SK-N-SH (cell line): ENCODE results near the gene SH3GLB2. TPM values are rescaled to one million over a fixed set of nuclear protein-coding genes. Genes with fewer than 3 reads are reported as not detected.

Source experiments
- CTCF ChIA-PET: fragments of 300-600, 350-600 bp; formaldehyde crosslinking; extraction: SDS; loops from one replicate; lab custom pipeline; 2021; lab: Yijun Ruan, JAX
- POLR2A ChIA-PET: fragments of 350-600 bp; sonication (Branson Sonifier 250); formaldehyde crosslinking; extraction: SDS; loops from one replicate; lab custom pipeline; 2020; ENCODE audit warnings: antibody characterized with exemption, inconsistent platforms; lab: Yijun Ruan, JAX
- DNase-seq: peaks from one replicate; pipeline ENCODE4 v3.0.0; 2012
- H2AFZ ChIP-seq: fragments of 200-600 bp; sonication (generic); 2 replicates; pipeline ENCODE4 v1.8.1; 2016; ENCODE audit warnings: antibody characterized with exemption, mild to moderate bottlenecking, low read depth
- H3F3A ChIP-seq: fragments of 200-600 bp; sonication (generic); replicated peaks from 2 replicates; pipeline ENCODE3; 2016; ENCODE audit warnings: antibody characterized with exemption, mild to moderate bottlenecking; ENCODE audit not compliant: insufficient read depth
- H3K27ac ChIP-seq, 2 experiments: fragments of 200-500 bp in 1 of 2; fragments of 200-600 bp in 1 of 2; sonication (Bioruptor generic) in 1 of 2; sonication (generic), shearing (Covaris generic) in 1 of 2; 2 replicates each; pipeline versions ENCODE4 v1.5.1 to v1.6.1; 2014 to 2016; ENCODE audit warnings: low read depth in 2 of 2, inconsistent platforms in 1 of 2, low read length in 1 of 2, mild to moderate bottlenecking in 1 of 2, mixed read lengths in 1 of 2
- H3K27me3 ChIP-seq: fragments of 200-600 bp; sonication (generic), shearing (Covaris generic); 2 replicates; pipeline ENCODE4 v1.6.1; 2016; ENCODE audit warnings: mixed run types; ENCODE audit not compliant: insufficient read depth
- H3K36me3 ChIP-seq, 2 experiments: fragments of 200-500 bp in 1 of 2; fragments of 200-600 bp in 1 of 2; sonication (Bioruptor generic) in 1 of 2; sonication (generic) in 1 of 2; replicated peaks in 1 of 2; 2 replicates each; pipeline versions ENCODE3 to v1.5.1; 2014 to 2016; ENCODE audit warnings: low read length in 1 of 2, mild to moderate bottlenecking in 1 of 2; ENCODE audit not compliant: insufficient read depth in 2 of 2, control insufficient read depth in 1 of 2
- H3K4me1 ChIP-seq, 2 experiments: fragments of 200-500 bp in 1 of 2; fragments of 200-600 bp in 1 of 2; sonication (Bioruptor generic) in 1 of 2; sonication (generic), shearing (Covaris generic) in 1 of 2; 2 replicates each; pipeline versions ENCODE4 v1.5.1 to v1.6.1; 2014 to 2016; ENCODE audit warnings: low read depth in 1 of 2, low read length in 1 of 2, mixed run types in 1 of 2; ENCODE audit not compliant: insufficient read depth in 2 of 2, control insufficient read depth in 1 of 2
- H3K4me2 ChIP-seq: fragments of 200-600 bp; sonication (generic), shearing (Covaris generic); 2 replicates; pipeline ENCODE4 v1.6.1; 2017; ENCODE audit warnings: mixed run types
- H3K4me3 ChIP-seq, 2 experiments: fragments of 200-500 bp in 1 of 2; fragments of 200-600 bp in 1 of 2; sonication (Bioruptor generic) in 1 of 2; sonication (generic), shearing (Covaris generic) in 1 of 2; 2 replicates each; pipeline versions ENCODE4 v1.5.1 to v1.8.1; 2014 to 2016; ENCODE audit warnings: low read depth in 2 of 2, inconsistent platforms in 1 of 2, low read length in 1 of 2, mild to moderate bottlenecking in 1 of 2, mixed read lengths in 1 of 2, moderate library complexity in 1 of 2
- H3K79me2 ChIP-seq: fragments of 200-600 bp; sonication (generic); 2 replicates; pipeline ENCODE4 v1.8.1; 2017; ENCODE audit warnings: mild to moderate bottlenecking; ENCODE audit not compliant: insufficient read depth
- H3K9ac ChIP-seq: fragments of 200-600 bp; sonication (generic); 2 replicates; pipeline ENCODE4 v1.6.1; 2017; ENCODE audit warnings: mixed run types
- H3K9me2 ChIP-seq: fragments of 200-600 bp; sonication (generic); 2 replicates; pipeline ENCODE4 v1.6.1; 2017; ENCODE audit warnings: mixed run types
- H3K9me3 ChIP-seq: fragments of 200-600 bp; sonication (generic); 2 replicates; pipeline ENCODE4 v1.6.1; 2017; ENCODE audit warnings: mixed run types, mild to moderate bottlenecking, moderate library complexity
- H4K20me1 ChIP-seq: fragments of 200-600 bp; sonication (generic); 2 replicates; pipeline ENCODE4 v1.6.1; 2017; ENCODE audit warnings: mild to moderate bottlenecking, mixed run types; ENCODE audit not compliant: insufficient read depth
- CHD2 ChIP-seq: fragments of 150-350 bp; IDR thresholded peaks from 2 replicates; pipeline ENCODE4 v1.6.1; 2018; ENCODE audit warnings: low read length; ENCODE audit not compliant: partially characterized antibody
- EZH2phosphoT487 ChIP-seq: fragments of 200-600 bp; sonication (generic); IDR thresholded peaks from 2 replicates; pipeline ENCODE4 v1.6.1; 2017; ENCODE audit warnings: low read depth, mixed run types, mild to moderate bottlenecking, antibody characterized with exemption, moderate library complexity, borderline replicate concordance
- FOXJ3 ChIP-seq: sonication (generic); formaldehyde crosslinking; IDR thresholded peaks from 2 replicates; pipeline ENCODE4 v1.5.1; 2020; ENCODE audit warnings: mild to moderate bottlenecking, missing genetic modification reagents
- FOXM1 ChIP-seq: IDR thresholded peaks from 2 replicates; pipeline ENCODE4 v1.4.0; 2012; ENCODE audit warnings: low read depth, mild to moderate bottlenecking
- JUND ChIP-seq: IDR thresholded peaks from 2 replicates; pipeline ENCODE4 v1.4.0; 2012
- NFIC ChIP-seq: IDR thresholded peaks from 2 replicates; pipeline ENCODE4 v1.4.0; 2012; ENCODE audit warnings: borderline replicate concordance
- NRF1 ChIP-seq: IDR thresholded peaks from 2 replicates; pipeline ENCODE4 v1.6.1; 2012; ENCODE audit warnings: low read depth, mild to moderate bottlenecking, low read length
- POLR2AphosphoS5 ChIP-seq: IDR thresholded peaks from 2 replicates; pipeline ENCODE4 v1.6.1; 2012; ENCODE audit warnings: low read depth, low read length
- RAD21 ChIP-seq: IDR thresholded peaks from 2 replicates; pipeline ENCODE4 v1.6.1; 2012; ENCODE audit warnings: mild to moderate bottlenecking, low read length
- RCOR1 ChIP-seq: fragments of 150-350 bp; IDR thresholded peaks from 2 replicates; pipeline ENCODE4 v1.6.1; 2017; ENCODE audit warnings: antibody characterized with exemption, low read length
- REST ChIP-seq: IDR thresholded peaks from 2 replicates; pipeline ENCODE4 v1.6.1; 2012; ENCODE audit warnings: mild to moderate bottlenecking, low read depth, low read length, moderate library complexity
- TEAD4 ChIP-seq: IDR thresholded peaks from 2 replicates; pipeline ENCODE4 v1.4.0; 2012; ENCODE audit warnings: mild to moderate bottlenecking, borderline replicate concordance; ENCODE audit not compliant: insufficient read depth
- YY1 ChIP-seq: IDR thresholded peaks from 2 replicates; pipeline ENCODE4 v1.4.0; 2012; ENCODE audit warnings: low read depth, mild to moderate bottlenecking
- WGBS: methylation state at CpG from one replicate; pipeline ENCODE4 v1.1.6; 2017; ENCODE audit warnings: low lambda C conversion rate; 5-methylcytosine and 5-hydroxymethylcytosine counted together
- polyA plus RNA-seq, 3 experiments: library from polyadenylated mRNA; depleted of rRNA; stranded (reverse); fragments of >200 nt; gene quantifications; 2 replicates each; pipeline ENCODE4 v1.2.3, GENCODE V29; 2012
- TF ChIP-seq, protein P1 (sequence below): fragments of 150-350 bp; IDR thresholded peaks from 2 replicates; pipeline ENCODE4 v1.6.1; 2017; ENCODE audit warnings: antibody characterized with exemption, low read length, low read depth, borderline replicate concordance
- TF ChIP-seq, protein P2 (sequence below): IDR thresholded peaks from 2 replicates; pipeline ENCODE4 v1.4.0; 2012; ENCODE audit warnings: low read depth

SH3GLB2 gene
- polyA plus RNA-seq, 1 of the 3 experiments (the other 2 are of a cell fraction): 94.4 TPM

DNA sequence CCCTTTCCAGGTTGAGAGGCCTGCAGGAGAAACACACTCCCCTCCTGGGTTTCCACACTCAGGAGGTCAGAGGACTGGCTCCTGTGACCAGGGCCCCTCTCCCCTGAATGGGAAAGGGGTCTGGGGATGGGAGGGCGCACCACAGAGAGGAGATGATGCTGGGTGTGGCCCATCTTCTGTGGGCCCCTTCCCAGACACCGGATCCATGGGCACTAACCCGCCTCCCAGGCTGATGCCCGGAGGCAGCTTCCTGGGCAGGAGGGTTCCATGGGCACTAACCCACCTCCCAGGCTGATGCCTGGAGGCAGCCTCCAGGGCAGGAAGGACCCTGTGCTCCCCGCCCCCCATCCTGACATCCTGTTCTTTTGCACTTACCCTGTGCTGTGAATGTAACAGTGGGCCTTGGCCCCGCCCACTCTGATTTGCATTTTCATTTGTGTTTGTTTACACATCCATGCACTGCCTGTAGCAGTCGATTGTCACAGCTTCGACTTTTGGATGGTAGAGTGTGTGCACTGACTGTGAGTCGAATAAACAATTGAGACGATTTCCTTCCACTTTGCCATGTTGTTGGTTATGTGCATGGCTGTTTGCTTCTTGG is 43.5 kb upstream of the SH3GLB2 start:
- Histone ChIP-seq H3K36me3 (peaks cover 0 to 17% of the 10 kb centered on the region in 2 experiments), H3K27me3 (no peaks in the 10 kb centered on the region), H3K9ac (no peak overlapping the region), H3K9me2 (no peaks in the 10 kb centered on the region), H4K20me1 (no peaks in the 10 kb centered on the region), H3K79me2 (no peaks in the 10 kb centered on the region), H2AFZ (no peak overlapping the region), H3K4me1 (peaks cover 0 to 17% of the 10 kb centered on the region in 2 experiments; a peak in 1 of 4 replicates), H3K9me3 (no peaks in the 10 kb centered on the region)
- CTCF ChIA-PET: no interaction called here
- DNase-seq: no peak
- 93% methylated on average over 6 of the region's 10 CpGs for WGBS
- POLR2A ChIA-PET: no interaction called here
- TF ChIP-seq, protein P1, sequence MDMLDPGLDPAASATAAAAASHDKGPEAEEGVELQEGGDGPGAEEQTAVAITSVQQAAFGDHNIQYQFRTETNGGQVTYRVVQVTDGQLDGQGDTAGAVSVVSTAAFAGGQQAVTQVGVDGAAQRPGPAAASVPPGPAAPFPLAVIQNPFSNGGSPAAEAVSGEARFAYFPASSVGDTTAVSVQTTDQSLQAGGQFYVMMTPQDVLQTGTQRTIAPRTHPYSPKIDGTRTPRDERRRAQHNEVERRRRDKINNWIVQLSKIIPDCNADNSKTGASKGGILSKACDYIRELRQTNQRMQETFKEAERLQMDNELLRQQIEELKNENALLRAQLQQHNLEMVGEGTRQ: no peak
- TF ChIP-seq NRF1 (no peak), NFIC (no peak), RCOR1 (no peak), REST (no peak), YY1 (no peak), CHD2 (no peak), FOXJ3 (no peak), POLR2AphosphoS5 (no peak), FOXM1 (no peak), JUND (no peak), RAD21 (no peak), TEAD4 (no peak), EZH2phosphoT487 (no peak)
- TF ChIP-seq, protein P2, sequence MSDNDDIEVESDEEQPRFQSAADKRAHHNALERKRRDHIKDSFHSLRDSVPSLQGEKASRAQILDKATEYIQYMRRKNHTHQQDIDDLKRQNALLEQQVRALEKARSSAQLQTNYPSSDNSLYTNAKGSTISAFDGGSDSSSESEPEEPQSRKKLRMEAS: no peak
- TF ChIP-seq, all 33 proteins: peak for 0
- peaks cover 2% of the 10 kb centered on the region for H3F3A ChIP-seq
- no peak overlapping the region for H3K4me3 ChIP-seq
- H3K4me2 ChIP-seq: no peak overlapping the region
- H3K27ac ChIP-seq: no peak overlapping the region
